Endothelial cell of umbilical vein (primary cell): ENCODE results near the gene HOXC11. TPM values are rescaled to one million over a fixed set of nuclear protein-coding genes. Genes with fewer than 3 reads are reported as not detected.

Experiments
- BruUV-seq: library from RNA; stranded (reverse); fragments of 400-500 nt; replicated peaks from 2 replicates; lab custom pipeline; 2021; lab: Mats Ljungman, UMichigan
- CTCF ChIA-PET: fragments of 300-600, 350-600 bp; sonication (Branson Sonifier 250); formaldehyde crosslinking; loops from one replicate; lab custom pipeline; 2021; ENCODE audit warnings: antibody characterized with exemption, inconsistent platforms; lab: Charles Lee
- POLR2A ChIA-PET: fragments of 300-600, 350-600 bp; sonication (Branson Sonifier 250); formaldehyde crosslinking; loops from one replicate; lab custom pipeline; 2021; ENCODE audit warnings: antibody characterized with exemption, inconsistent platforms; lab: Charles Lee
- DNase-seq: peaks from one replicate; pipeline ENCODE4 v3.0.0-alpha.2; 2011; ENCODE audit warnings: low read depth, low spot score
- FAIRE-seq: peaks from 2 replicates; lab custom pipeline; 2011; peaks lifted over from hg19 to GRCh38; lab: Jason Lieb, UNC
- H2AFZ ChIP-seq: 2 replicates; pipeline ENCODE4 v1.6.0; 2012; ENCODE audit warnings: low read depth, low read length, control low read depth, inconsistent platforms
- H3K27ac ChIP-seq: 2 replicates; pipeline ENCODE4 v1.5.1; 2011; ENCODE audit warnings: low read depth, mild to moderate bottlenecking, control low read depth, low read length, moderate library complexity; ENCODE audit not compliant: insufficient read depth
- H3K27me3 ChIP-seq, 2 experiments: 2 replicates each; pipeline versions ENCODE4 v1.6.0 to v1.6.1; 2011; ENCODE audit warnings: low read length in 2 of 2, mixed read lengths in 1 of 2; ENCODE audit not compliant: control insufficient read depth in 2 of 2, insufficient read depth in 2 of 2
- H3K36me3 ChIP-seq, 2 experiments: 2 replicates in 1 of 2; 3 replicates in 1 of 2; pipeline ENCODE4 v1.5.1; 2011; ENCODE audit warnings: low read length in 2 of 2, mild to moderate bottlenecking in 1 of 2, moderate library complexity in 1 of 2; ENCODE audit not compliant: control insufficient read depth in 2 of 2, insufficient read depth in 2 of 2; ENCODE audit errors: extremely low read depth in 1 of 2
- H3K4me1 ChIP-seq: 3 replicates; pipeline ENCODE4 v1.5.1; 2011; ENCODE audit warnings: mild to moderate bottlenecking, low read length; ENCODE audit not compliant: control insufficient read depth, insufficient read depth; ENCODE audit errors: extremely low read depth
- H3K4me2 ChIP-seq: 2 replicates; pipeline ENCODE4 v1.6.1; 2011; ENCODE audit warnings: low read length, control low read depth, mixed read lengths; ENCODE audit not compliant: insufficient read depth
- H3K4me3 ChIP-seq, 3 experiments: fragments of 200-600 bp in 1 of 3; sonication (generic), shearing (Covaris generic) in 1 of 3; replicated peaks in 1 of 3; 2 replicates each; pipeline ENCODE4 v1.5.1; 2011 to 2016; ENCODE audit warnings: control low read depth in 3 of 3, low read length in 3 of 3, mild to moderate bottlenecking in 2 of 3, inconsistent platforms in 1 of 3, low read depth in 1 of 3, moderate library complexity in 1 of 3; ENCODE audit not compliant: insufficient read depth in 1 of 3
- H3K79me2 ChIP-seq: 2 replicates; pipeline ENCODE4 v1.6.0; 2012; ENCODE audit warnings: low read length, inconsistent platforms; ENCODE audit not compliant: control insufficient read depth, insufficient read depth
- H3K9ac ChIP-seq: replicated peaks from 2 replicates; pipeline ENCODE3; 2011; ENCODE audit warnings: low read length, control low read depth; ENCODE audit not compliant: insufficient read depth; ENCODE audit errors: extremely low read depth
- H3K9me1 ChIP-seq: replicated peaks from 3 replicates; pipeline ENCODE4 v1.6.0; 2011; ENCODE audit warnings: mild to moderate bottlenecking, low read length; ENCODE audit not compliant: control insufficient read depth, insufficient read depth; ENCODE audit errors: extremely low read depth
- H3K9me3 ChIP-seq: replicated peaks from 2 replicates; pipeline ENCODE4 v1.5.1; 2012; ENCODE audit warnings: low read length, inconsistent platforms; ENCODE audit not compliant: control insufficient read depth, insufficient read depth
- H4K20me1 ChIP-seq: replicated peaks from 2 replicates; pipeline ENCODE3; 2011; ENCODE audit warnings: mild to moderate bottlenecking, low read length; ENCODE audit not compliant: control insufficient read depth, insufficient read depth; ENCODE audit errors: extremely low read depth
- EZH2 ChIP-seq: IDR thresholded peaks from 2 replicates; pipeline ENCODE4 v1.6.1; 2012; ENCODE audit warnings: borderline replicate concordance, low read depth, mild to moderate bottlenecking, moderate library complexity, low read length, inconsistent platforms; ENCODE audit not compliant: severe bottlenecking
- MYC ChIP-seq: IDR thresholded peaks from one replicate; pipeline ENCODE4 v1.6.1; 2011; ENCODE audit warnings: mild to moderate bottlenecking, low read depth, low read length
- POLR2A ChIP-seq: IDR thresholded peaks from 2 replicates; pipeline ENCODE4 v1.6.1; 2012; ENCODE audit warnings: low read depth, mild to moderate bottlenecking, control low read depth, low read length
- POLR2AphosphoS5 ChIP-seq: IDR thresholded peaks from 2 replicates; pipeline ENCODE4 v1.6.1; 2012; ENCODE audit warnings: low read depth, mild to moderate bottlenecking, control low read depth, low read length, moderate library complexity; ENCODE audit not compliant: insufficient read depth
- dilution Hi-C: fragments of 300-500 bp; cut with MboI; formaldehyde crosslinking; loops from one replicate; pipeline ENCODE4 v1.15.0; 2019; ENCODE audit warnings: low sequenced_read_pairs; ENCODE audit not compliant: extremely low pct_ligation_motif_present
- intact Hi-C: fragments of 100-400 bp; cut with micrococcal nuclease; formaldehyde crosslinking; loops from one replicate; pipeline ENCODE4 v1.10.0; 2022
- polyA plus RNA-seq, 4 experiments: library from polyadenylated mRNA; depleted of rRNA in 3 of 4; stranded (reverse) in 3 of 4; unstranded in 1 of 4; fragments of >200 nt; gene quantifications; 2 replicates each; pipeline versions ENCODE4 v1.2.1 to v1.2.3, GENCODE V29; 2011 to 2012; ENCODE audit warnings: missing spikeins in 1 of 4
- total RNA-seq: library from RNA; stranded (reverse); gene quantifications from 2 replicates; pipeline ENCODE4 v1.2.3, GENCODE V29; 2021
- TF ChIP-seq, protein P1 (sequence below), 2 donors: IDR thresholded peaks; 1 replicate in 1 of 2; 2 replicates in 1 of 2; pipeline ENCODE4 v1.5.1; 2011; ENCODE audit warnings: low read length in 2 of 2, mild to moderate bottlenecking in 2 of 2, moderate library complexity in 2 of 2, control low read depth in 1 of 2, inconsistent platforms in 1 of 2, low read depth in 1 of 2; ENCODE audit not compliant: insufficient read depth in 1 of 2; ENCODE audit errors: extremely low read depth in 1 of 2

Gene HOXC11
- total and polyA plus RNA-seq, 2 donors (not counting 3 experiments of a cell fraction or from before 2014, with no cell fraction given), result not detected

DNA sequence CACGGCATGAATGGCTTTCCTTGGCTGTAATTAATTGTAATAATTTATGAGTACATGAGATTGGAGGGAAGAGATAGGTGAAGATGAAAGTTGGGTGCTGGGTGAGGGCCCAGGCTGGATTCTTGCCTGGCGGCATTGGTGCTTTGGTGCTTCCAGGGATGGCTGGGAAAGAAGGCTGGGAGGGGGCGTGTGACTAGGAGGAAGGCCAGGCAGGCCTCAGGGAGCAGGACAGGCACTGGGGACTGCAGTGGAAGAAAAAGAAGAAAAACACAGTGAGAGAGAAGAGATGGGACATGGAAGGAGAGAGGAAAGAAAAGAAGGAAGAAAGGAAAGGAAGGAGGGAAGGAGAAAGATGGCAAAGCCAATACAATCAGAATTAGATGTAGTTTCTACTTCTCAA, 30.7 kb downstream of the HOXC11 start:
- ChIA-PET CTCF (interaction anchor here (6.7 to 17.0 kb wide), 2 partner anchors 192 to 204 kb away, joined by 235 to 616 read pairs; partner anchors contain the start of gene SMUG1), POLR2A (no interaction called here)
- no peaks in the 10 kb centered on the region for H3K4me1 ChIP-seq
- H3K9me3 ChIP-seq, result no peaks in the 10 kb centered on the region
- no peaks in the 10 kb centered on the region for H3K36me3 ChIP-seq
- H2AFZ ChIP-seq, result no peak overlapping the region
- H3K79me2 ChIP-seq, result no peaks in the 10 kb centered on the region
- BruUV-seq, result no TSS peak
- no peak overlapping the region for H3K27ac ChIP-seq
- dilution Hi-C loops (no loop called here), intact Hi-C loops (loop anchor here (10.0 kb wide), 1 partner anchor 361 kb away; the partner anchor contains the start of gene GPR84)
- DNase-seq, result no peak
- no peak for FAIRE-seq
- TF ChIP-seq POLR2A (no peak), POLR2AphosphoS5 (no peak), EZH2 (no peak), MYC (no peak)
- TF ChIP-seq, protein P1, sequence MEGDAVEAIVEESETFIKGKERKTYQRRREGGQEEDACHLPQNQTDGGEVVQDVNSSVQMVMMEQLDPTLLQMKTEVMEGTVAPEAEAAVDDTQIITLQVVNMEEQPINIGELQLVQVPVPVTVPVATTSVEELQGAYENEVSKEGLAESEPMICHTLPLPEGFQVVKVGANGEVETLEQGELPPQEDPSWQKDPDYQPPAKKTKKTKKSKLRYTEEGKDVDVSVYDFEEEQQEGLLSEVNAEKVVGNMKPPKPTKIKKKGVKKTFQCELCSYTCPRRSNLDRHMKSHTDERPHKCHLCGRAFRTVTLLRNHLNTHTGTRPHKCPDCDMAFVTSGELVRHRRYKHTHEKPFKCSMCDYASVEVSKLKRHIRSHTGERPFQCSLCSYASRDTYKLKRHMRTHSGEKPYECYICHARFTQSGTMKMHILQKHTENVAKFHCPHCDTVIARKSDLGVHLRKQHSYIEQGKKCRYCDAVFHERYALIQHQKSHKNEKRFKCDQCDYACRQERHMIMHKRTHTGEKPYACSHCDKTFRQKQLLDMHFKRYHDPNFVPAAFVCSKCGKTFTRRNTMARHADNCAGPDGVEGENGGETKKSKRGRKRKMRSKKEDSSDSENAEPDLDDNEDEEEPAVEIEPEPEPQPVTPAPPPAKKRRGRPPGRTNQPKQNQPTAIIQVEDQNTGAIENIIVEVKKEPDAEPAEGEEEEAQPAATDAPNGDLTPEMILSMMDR (IDR thresholded peaks at IDR 0.05; ENCODE audit: extremely low read depth in 1 of 2, insufficient read depth in 1 of 2, low read depth in 1 of 2, low read length in 2 of 2), result no peak
- H3K9me1 ChIP-seq, result no peaks in the 10 kb centered on the region
- no peak overlapping the region for H3K4me2 ChIP-seq
- H3K4me3 ChIP-seq, result no peak overlapping the region
- H3K27me3 ChIP-seq, result peaks cover 77 to 94% of the 10 kb centered on the region in 2 experiments
- no peak overlapping the region for H3K9ac ChIP-seq
- H4K20me1 ChIP-seq, result no peaks in the 10 kb centered on the region
